ENCODE results near the gene ZAR1. TPM values are rescaled to one million over a fixed set of nuclear protein-coding genes. Genes with fewer than 3 reads are reported as not detected.

The ZAR1 gene
- total and polyA plus RNA-seq, 9 of the 15 experiments (the other 6 are each of a cell fraction or from before 2014, with no cell fraction given) = 0.07 to 0.84 (median 0.28) TPM; not detected in 1

- no peak for TF ChIP-seq CEBPZ (IDR thresholded peaks at IDR 0.05; ENCODE audit: borderline replicate concordance, low read depth, low read length)
- TF ChIP-seq FUS (optimal IDR thresholded peaks at IDR 0.05; ENCODE audit: low read depth, low read length) = no peak
- no peak for TF ChIP-seq SMARCB1 (IDR thresholded peaks at IDR 0.05; ENCODE audit: insufficient read length, low read depth)
- peak; percentile 83; the same call in 1 of the 2 replicates for TF ChIP-seq HNRNPL (IDR thresholded peaks at IDR 0.05; ENCODE audit: low read depth, low read length)
- TF ChIP-seq ARID4B (CRISPR knock-in tag; IDR thresholded peaks at IDR 0.05) = peak; percentile 73
- no peak for TF ChIP-seq EHMT2 (IDR thresholded peaks at IDR 0.05)
- TF ChIP-seq NKRF (IDR thresholded peaks at IDR 0.05; ENCODE audit: borderline replicate concordance) = no peak
- TF ChIP-seq ZNF165 (CRISPR knock-in tag; IDR thresholded peaks at IDR 0.05; ENCODE audit: borderline replicate concordance) = no peak
- no peak for TF ChIP-seq MECOM (CRISPR knock-in tag; IDR thresholded peaks at IDR 0.05)
- TF ChIP-seq ZNF274 (IDR thresholded peaks at IDR 0.05; ENCODE audit: borderline replicate concordance, low read depth, low read length) = no peak
- TF ChIP-seq UBTF (IDR thresholded peaks at IDR 0.05; ENCODE audit: borderline replicate concordance in 1 of 2, low read depth in 2 of 2, low read length in 2 of 2) = 0 out of 4 replicates have a peak, but pooled peaks have one; percentile 20 to 35
Observed at GRCh38 chr4:48483777-48484493, 6.1 kb upstream of the ZAR1 start (continued).

Data from K562 (cell line).